ENCODE results near the gene WDR74.

The WDR74 gene

GRCh38 chr11:62811659-62812058, 27.7 kb downstream of the WDR74 start:
- no peak for DNase-seq (ENCODE audit: low read depth, low spot score)
- no peak for TF ChIP-seq FOXP2 (optimal IDR thresholded peaks at IDR 0.05; ENCODE audit: control extremely low read depth, extremely low read length, insufficient read depth)
- no peak for TF ChIP-seq POLR2AphosphoS5 (IDR thresholded peaks at IDR 0.05; ENCODE audit: borderline replicate concordance, low read depth, low read length)
- no peak for TF ChIP-seq EZH2 (IDR thresholded peaks at IDR 0.05)
- no peak overlapping the region; the same call in 1 of the 2 replicates for H3K27ac ChIP-seq

DNA sequence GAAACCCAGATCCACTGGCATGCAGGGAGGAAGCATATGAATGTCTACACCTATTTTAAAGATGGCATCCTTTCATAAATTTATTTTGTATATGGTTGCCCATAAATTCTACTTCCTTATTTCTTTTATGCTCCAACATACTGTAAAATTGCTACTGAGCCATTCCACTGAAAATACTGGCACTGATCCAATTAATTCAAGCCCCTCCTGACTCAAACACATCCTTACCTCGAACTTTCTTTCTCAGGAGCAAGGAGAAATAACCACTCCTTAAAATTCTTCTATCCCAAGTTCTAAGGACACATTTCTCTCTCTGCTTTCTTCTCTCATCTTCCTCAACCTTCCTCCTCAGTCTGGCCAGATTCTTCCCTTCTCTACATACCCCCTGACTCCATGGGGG, 28.6 kb downstream of the WDR74 start:
- DNase-seq (ENCODE audit: low read depth, low spot score), result no peak
- no peaks in the 10 kb centered on the region for H3K36me3 ChIP-seq (ENCODE audit: insufficient read depth, low read length)
- no peak overlapping the region for H3K4me3 ChIP-seq
- no peak for TF ChIP-seq EZH2 (IDR thresholded peaks at IDR 0.05)
- TF ChIP-seq FOXP2 (optimal IDR thresholded peaks at IDR 0.05; ENCODE audit: control extremely low read depth, extremely low read length, insufficient read depth), result no peak
- TF ChIP-seq POLR2AphosphoS5 (IDR thresholded peaks at IDR 0.05; ENCODE audit: borderline replicate concordance, low read depth, low read length), result no peak
- no peaks in the 10 kb centered on the region for H3K9me3 ChIP-seq (ENCODE audit: low read depth, low read length)
- no peak overlapping the region for H3K9ac ChIP-seq (ENCODE audit: insufficient read length)
- H3K27ac ChIP-seq, result no peak overlapping the region

More at GRCh38 chr11:62811659-62812058, 27.7 kb downstream of the WDR74 start:
- H3K4me3 ChIP-seq, result no peak overlapping the region
- no peak overlapping the region for H3K9ac ChIP-seq (ENCODE audit: insufficient read length)
- no peaks in the 10 kb centered on the region for H3K9me3 ChIP-seq (ENCODE audit: low read depth, low read length)
- no peaks in the 10 kb centered on the region for H3K36me3 ChIP-seq (ENCODE audit: insufficient read depth, low read length)

DNA sequence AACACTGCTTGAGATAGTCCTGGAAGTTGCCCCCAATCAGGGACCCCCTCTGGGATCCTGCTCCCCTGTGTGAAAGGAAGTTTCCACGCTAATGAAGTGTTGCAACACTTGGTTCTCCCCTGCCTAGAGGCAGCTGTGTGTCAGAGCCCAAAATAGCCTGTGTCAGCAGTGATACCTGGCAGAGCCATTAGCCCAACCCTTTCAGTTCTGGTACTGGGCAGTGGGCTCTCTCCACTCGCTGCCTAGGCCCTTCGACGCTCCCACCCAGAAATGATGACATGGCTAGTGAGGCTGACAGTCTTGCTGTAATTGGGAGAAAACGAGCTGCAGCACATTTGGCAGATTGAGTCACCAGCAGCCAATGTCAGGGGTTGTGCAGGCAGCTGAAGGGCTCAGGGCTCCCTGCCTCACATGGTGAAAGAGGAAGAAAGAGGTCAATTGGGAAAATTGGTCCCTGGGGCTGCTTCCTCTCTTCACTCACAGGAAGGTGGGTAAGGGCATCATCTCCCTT, 32.7 kb downstream of the WDR74 start:
- no peak overlapping the region for H3K27ac ChIP-seq
- TF ChIP-seq EZH2 (IDR thresholded peaks at IDR 0.05), result no peak
- TF ChIP-seq FOXP2 (optimal IDR thresholded peaks at IDR 0.05; ENCODE audit: control extremely low read depth, extremely low read length, insufficient read depth), result no peak
- 0 out of 2 replicates have a peak, but pooled peaks have one; percentile 20 for TF ChIP-seq POLR2AphosphoS5 (IDR thresholded peaks at IDR 0.05; ENCODE audit: borderline replicate concordance, low read depth, low read length)
- no peak for DNase-seq (ENCODE audit: low read depth, low spot score)

DNA sequence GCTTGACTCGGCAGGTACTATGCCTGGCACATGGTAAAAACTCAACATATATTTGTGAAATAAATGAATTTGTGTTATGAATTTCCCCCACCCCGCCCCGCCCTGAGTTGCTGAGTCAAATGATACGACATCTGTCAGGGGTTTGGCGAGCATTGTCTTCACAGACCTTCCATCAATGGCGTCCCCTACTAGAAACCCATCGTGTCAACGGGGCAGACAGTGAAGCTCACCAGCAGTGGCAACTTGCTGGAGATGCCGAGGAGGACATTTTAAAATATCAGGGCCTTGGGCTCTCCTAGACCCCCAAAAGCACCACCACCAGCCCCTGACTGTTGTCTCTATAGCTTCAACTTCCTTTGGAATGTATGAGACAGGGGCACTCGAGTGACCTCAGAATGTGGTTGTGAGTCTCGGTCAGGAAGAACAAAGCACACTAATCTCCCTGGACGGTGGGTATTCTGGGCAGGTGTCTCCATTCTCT, 33.4 kb downstream of the WDR74 start:
- TF ChIP-seq POLR2AphosphoS5 (IDR thresholded peaks at IDR 0.05; ENCODE audit: borderline replicate concordance, low read depth, low read length) (no peak), EZH2 (IDR thresholded peaks at IDR 0.05) (no peak), FOXP2 (optimal IDR thresholded peaks at IDR 0.05; ENCODE audit: control extremely low read depth, extremely low read length, insufficient read depth) (no peak)
- peaks cover 24% of the 10 kb centered on the region for H3K36me3 ChIP-seq (ENCODE audit: insufficient read depth, low read length)
- H3K4me3 ChIP-seq, result peak overlapping the region; percentile 86
- H3K9me3 ChIP-seq (ENCODE audit: low read depth, low read length), result no peaks in the 10 kb centered on the region
- peak overlapping the region; percentile 15 for H3K27ac ChIP-seq
- no peak for DNase-seq (ENCODE audit: low read depth, low spot score)
- peak overlapping the region; percentile 79 for H3K9ac ChIP-seq (ENCODE audit: insufficient read length)

More for the DNA sequence above, 32.7 kb downstream of the WDR74 start:
- peaks cover 18% of the 10 kb centered on the region for H3K36me3 ChIP-seq (ENCODE audit: insufficient read depth, low read length)
- H3K9ac ChIP-seq (ENCODE audit: insufficient read length), result no peak overlapping the region
- H3K4me3 ChIP-seq, result no peak overlapping the region
- no peaks in the 10 kb centered on the region for H3K9me3 ChIP-seq (ENCODE audit: low read depth, low read length)

GRCh38 chr11:62805076-62805892, 34.1 kb downstream of the WDR74 start, which contains the start of gene NXF1:
Gene NXF1, minus strand, starts transcription at chr11:62805440. Its CDS starts 84 bp downstream, at chr11:62805356.
- Histone ChIP-seq H3K27ac (peak within 1 kb of the TSS; percentile 55), H3K36me3 (ENCODE audit: insufficient read depth, low read length) (peaks cover 28% of the 10 kb centered on the region), H3K4me3 (peak within 1 kb of the TSS; percentile 86), H3K9ac (ENCODE audit: insufficient read length) (peak within 1 kb of the TSS; percentile 99), H3K9me3 (ENCODE audit: low read depth, low read length) (no peaks in the 10 kb centered on the region)
- TF ChIP-seq POLR2AphosphoS5 (IDR thresholded peaks at IDR 0.05; ENCODE audit: borderline replicate concordance, low read depth, low read length) (peak; percentile 100), FOXP2 (optimal IDR thresholded peaks at IDR 0.05; ENCODE audit: control extremely low read depth, extremely low read length, insufficient read depth) (no peak), EZH2 (IDR thresholded peaks at IDR 0.05) (no peak)
- peak; percentile 60 for DNase-seq (ENCODE audit: low read depth, low spot score)

- Histone ChIP-seq H3K27ac (peak overlapping the region; percentile 55; the same call in 1 of the 2 replicates), H3K9me3 (ENCODE audit: low read depth, low read length) (no peaks in the 10 kb centered on the region), H3K9ac (ENCODE audit: insufficient read length) (peak overlapping the region; percentile 99), H3K36me3 (ENCODE audit: insufficient read depth, low read length) (peaks cover 36% of the 10 kb centered on the region), H3K4me3 (peak overlapping the region; percentile 86)
- no peak for DNase-seq (ENCODE audit: low read depth, low spot score)
- no peak for TF ChIP-seq EZH2 (IDR thresholded peaks at IDR 0.05)
- no peak for TF ChIP-seq FOXP2 (optimal IDR thresholded peaks at IDR 0.05; ENCODE audit: control extremely low read depth, extremely low read length, insufficient read depth)
- no peak for TF ChIP-seq POLR2AphosphoS5 (IDR thresholded peaks at IDR 0.05; ENCODE audit: borderline replicate concordance, low read depth, low read length)
Observed at GRCh38 chr11:62804310-62805075, 34.9 kb downstream of the WDR74 start.

DNA sequence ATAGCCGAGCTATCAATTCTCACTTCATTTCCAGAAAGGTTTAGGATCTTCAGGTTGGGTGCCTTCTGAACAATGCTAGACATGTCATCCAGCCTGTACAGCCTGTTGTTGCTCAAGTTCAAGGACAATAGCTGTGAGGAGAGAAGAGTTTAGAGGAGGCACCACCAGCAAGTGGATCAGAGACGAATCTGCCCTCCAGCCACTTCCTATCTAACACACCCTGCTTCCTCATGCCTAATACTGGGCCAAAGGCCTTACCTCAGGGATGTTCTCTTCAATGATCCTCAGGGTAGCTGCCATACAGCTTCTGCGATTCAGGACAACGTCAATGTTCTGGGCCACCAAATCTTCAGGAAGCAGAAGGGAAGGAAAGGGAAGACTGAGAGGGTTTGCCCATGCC, 38.3 kb downstream of the WDR74 start:
- TF ChIP-seq POLR2AphosphoS5 (IDR thresholded peaks at IDR 0.05; ENCODE audit: borderline replicate concordance, low read depth, low read length), result no peak
- no peak for TF ChIP-seq EZH2 (IDR thresholded peaks at IDR 0.05)
- TF ChIP-seq FOXP2 (optimal IDR thresholded peaks at IDR 0.05; ENCODE audit: control extremely low read depth, extremely low read length, insufficient read depth), result no peak

DNA sequence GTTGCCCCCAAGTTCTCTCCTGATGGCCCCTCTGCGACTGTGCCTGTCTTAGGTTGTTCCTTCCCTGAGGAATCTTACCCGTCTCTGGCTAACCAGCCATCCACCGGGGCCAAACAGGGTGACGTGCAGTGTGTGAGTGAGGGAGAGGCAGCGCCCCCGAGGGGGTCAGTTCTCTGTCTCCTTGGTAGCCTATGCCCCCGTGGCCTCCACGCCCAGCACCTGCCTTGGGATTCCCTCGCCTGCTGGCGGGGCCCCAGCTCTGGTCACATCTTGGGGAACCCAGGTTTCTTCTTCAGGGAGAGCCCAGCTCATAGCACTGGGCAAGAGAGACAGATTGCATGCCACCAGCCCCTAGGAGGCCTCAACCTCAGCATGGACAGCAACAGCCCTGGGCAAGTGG, 39.9 kb downstream of the WDR74 start:
- TF ChIP-seq FOXP2 (optimal IDR thresholded peaks at IDR 0.05; ENCODE audit: control extremely low read depth, extremely low read length, insufficient read depth) (no peak), POLR2AphosphoS5 (IDR thresholded peaks at IDR 0.05; ENCODE audit: borderline replicate concordance, low read depth, low read length) (no peak), EZH2 (IDR thresholded peaks at IDR 0.05) (no peak)
- no peak overlapping the region for H3K27ac ChIP-seq
- no peak overlapping the region for H3K4me3 ChIP-seq
- H3K36me3 ChIP-seq (ENCODE audit: insufficient read depth, low read length), result peaks cover 80% of the 10 kb centered on the region
- H3K9ac ChIP-seq (ENCODE audit: insufficient read length), result no peak overlapping the region
- no peak for DNase-seq (ENCODE audit: low read depth, low spot score)
- no peaks in the 10 kb centered on the region for H3K9me3 ChIP-seq (ENCODE audit: low read depth, low read length)

More for the DNA sequence above, 38.3 kb downstream of the WDR74 start:
- Histone ChIP-seq H3K36me3 (ENCODE audit: insufficient read depth, low read length) (peaks cover 64% of the 10 kb centered on the region), H3K27ac (no peak overlapping the region), H3K9ac (ENCODE audit: insufficient read length) (no peak overlapping the region), H3K4me3 (no peak overlapping the region), H3K9me3 (ENCODE audit: low read depth, low read length) (no peaks in the 10 kb centered on the region)
- no peak for DNase-seq (ENCODE audit: low read depth, low spot score)
